OCI-M2 (cell line): Measurements from ENCODE around the gene CIZ1.

Source experiments
- DNase-seq: peaks from one replicate; lab custom pipeline; 2025; ENCODE audit not compliant: unreplicated experiment; lab: John Stamatoyannopoulos, UW

The CIZ1 gene

DNA sequence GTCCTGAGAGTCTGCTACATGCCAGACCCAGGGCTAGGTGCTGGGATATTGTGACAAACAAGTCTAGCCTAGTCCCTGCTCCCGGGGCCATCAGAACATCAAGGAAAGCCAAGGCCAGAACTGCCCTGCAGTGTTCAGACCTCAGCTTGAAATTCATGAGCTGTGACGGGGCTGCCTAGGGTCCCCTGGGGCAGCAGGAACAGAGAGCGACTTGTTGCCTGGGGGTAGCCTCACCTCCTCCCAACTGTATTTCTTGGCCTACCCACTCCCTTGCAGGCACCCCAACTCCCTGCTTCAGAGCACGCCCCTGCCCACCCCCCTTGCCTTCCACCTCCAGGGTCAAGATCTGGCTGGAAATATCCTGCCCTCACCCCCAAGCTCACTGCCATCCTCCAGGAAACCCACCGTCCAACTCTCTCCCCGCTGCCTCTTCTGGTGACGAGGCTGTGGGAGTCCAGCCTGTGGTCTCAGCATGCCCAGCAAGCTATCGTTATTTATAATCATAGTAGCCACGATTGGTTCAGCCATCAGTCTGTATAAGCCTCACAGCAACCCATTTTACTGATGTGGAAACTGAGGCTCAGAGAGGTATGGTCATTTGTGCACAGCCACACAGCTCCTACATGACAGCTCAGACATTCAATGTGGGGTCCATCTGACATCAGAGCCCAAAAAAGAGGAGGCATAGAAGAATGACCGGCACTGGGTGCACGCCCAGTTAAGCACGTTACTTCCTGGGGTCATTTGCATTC lies 22.6 kb upstream of the CIZ1 start:
- no peak for DNase-seq

DNA sequence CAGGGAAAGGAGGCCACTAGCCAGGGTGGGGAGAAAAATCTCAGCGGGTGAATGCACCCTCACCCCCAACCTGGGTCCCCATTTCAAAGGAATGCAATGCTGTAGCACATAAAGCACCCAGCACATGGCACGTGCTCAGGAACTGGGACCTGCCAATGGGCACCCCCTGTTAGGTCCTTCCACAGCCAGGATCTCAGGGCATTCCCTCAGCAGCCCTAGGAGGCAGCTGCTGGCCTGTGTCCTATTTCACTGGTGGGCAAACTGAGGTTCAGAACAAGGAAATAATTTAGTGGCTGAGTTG lies 20.6 kb upstream of the CIZ1 start:
- no peak for DNase-seq

DNA sequence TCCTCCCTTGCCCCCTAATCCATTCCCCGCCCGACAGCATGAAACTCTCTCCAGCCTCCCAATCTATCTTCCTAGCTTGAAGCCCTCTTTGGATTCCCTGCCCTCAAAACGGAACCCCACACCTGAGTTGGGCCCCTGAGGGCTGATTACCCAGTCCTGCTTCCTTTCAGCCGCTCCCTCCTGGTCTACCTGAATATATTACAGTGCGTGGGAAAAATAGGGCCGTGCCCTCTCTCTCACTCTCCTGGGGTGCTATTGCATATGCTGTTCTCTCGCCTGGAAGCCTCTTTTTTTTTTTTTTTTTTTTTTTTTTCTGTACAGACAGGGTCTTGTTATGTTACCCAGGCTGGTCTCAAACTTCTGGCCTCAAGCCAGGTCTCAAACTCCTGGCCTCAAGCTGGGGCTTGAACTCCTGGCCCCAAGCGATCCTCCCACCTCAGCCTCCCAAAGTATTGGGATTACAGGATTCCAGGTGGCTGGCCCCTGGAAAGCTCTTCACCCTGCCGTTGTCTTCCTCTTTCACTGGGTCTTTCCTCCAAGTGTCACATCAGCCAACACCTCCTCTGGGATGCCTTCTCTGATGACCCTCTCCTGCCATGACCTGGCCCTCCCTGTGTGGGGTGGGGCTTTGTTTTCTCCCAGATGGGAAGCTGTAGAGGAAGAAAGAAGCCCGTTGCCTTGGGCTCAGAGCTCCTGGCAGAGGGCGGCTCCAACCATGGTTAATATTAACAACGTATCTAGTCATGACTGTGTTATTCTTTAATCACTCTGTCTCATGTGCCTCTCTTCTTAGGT lies 20.0 kb upstream of the CIZ1 start:
- DNase-seq: no peak

DNA sequence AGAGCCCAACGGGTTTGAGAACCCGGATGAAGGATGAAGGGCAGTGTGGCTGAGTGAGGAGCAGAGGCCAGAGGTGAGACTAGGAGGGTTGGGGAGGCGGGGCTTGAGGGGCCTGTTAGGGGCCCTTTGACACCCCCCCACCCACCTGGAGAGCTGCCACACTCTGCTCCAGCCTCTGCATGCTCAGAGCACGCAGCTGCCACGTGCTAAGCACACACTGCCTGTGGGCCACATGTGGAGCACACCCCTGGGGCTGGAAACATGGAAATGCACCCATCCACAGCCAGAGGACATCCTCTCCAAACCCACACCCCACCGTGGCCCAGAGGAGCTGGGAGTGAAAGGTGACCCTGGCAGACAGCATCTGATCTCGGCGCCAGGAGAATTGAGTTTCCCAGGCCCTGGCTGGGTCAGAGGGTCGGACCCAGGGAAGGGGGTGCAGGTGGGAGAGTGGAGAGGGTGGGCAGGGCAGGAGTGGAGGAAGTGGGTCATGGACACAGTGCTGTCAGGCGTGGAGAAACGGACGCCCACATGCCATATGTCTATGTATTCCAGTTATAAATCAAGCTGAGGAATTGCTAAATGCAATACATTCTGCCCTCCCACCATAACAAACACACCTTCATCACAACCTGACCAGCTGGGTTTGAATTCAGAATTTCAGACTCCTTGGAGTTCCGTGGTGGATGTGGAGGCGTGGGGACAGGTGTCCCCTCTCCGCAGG lies 17.7 kb upstream of the CIZ1 start:
- DNase-seq: no peak

DNA sequence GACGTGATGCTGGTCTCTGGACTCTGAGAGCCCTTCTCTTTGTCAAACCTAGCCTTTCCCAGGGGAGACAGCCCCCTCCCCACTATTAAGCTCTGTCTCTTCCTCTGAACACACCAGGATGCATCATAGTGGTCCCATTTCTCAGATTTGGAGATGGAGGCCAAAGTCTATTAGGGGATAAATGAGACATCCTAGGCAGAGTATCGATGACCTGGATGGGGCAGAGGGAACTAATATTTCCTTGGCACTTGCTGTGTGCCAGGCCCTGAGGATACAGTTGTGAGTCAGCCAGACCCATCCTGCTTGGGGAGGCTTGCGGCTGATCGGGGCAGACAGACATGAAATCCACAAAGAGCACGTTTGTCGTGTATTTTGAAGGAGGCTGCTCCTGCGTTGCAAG lies 17.0 kb upstream of the CIZ1 start:
- DNase-seq: no peak

DNA sequence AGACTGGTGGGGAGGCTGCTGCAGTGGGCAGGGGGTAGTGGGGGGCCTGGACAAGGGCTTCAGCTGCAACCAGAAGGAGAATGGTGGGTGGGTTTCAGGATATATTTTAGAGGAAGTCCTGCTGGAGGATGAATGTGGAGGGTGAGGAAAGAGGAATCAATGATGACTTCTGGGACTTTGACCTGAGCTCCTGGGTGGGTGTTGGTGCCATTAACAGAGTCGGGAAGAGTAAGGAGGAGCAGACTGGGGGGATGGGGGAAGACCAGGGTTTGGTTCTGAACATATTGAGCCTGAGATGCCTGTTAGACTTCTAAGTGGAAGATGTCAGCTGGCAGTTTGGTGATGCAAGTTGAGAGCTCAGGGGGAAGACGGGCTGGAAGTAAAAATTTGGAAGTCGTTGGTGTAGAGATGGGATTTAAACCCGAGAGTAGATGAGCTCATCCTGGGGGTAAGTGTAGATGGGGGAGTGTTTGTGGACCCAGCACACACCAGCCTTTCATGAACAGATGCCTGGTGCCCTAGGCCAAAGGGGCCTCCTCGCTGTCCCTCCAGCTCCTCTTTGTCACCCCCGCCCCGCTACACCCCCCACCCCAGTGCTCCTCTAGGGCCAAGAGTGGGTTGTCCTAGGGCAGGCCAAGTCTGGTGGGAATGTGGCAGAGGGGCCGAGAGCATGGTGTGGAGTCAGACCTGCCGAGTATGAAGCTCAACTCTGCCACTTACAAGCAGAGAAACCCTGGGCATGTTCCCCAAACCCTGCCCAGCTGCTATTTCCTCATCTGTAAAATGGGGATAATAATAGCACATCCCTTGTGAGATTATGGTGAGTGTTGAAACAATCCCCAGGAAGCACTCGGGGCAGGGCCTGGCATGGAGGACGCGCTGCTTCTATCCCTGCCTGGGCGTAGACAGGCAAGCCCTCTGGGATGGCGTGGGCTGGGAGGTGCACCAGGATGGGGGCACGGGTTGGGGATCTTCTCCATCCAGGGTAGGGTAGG lies 15.8 kb upstream of the CIZ1 start:
- DNase-seq: no peak

DNA sequence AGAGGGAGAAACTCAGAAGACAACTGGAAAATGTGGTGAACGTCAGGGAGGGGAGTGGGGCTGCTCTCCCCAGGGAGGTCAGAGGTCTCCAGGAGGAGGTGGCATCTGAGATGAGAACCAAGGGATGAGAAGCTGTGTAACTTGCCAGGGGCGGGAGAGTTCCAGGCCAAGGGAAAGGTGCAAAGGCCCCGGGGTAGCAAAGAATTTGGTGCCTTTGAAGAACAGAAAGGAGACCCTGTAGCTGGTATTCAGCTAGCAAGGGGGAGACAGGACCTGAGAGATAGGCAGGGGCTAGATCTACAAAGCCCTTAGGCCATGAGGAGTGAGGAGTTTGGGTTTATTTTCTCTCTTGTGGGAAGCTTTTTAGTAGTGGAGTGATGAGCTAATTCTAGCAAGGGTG lies 15.1 kb upstream of the CIZ1 start:
- no peak for DNase-seq

DNA sequence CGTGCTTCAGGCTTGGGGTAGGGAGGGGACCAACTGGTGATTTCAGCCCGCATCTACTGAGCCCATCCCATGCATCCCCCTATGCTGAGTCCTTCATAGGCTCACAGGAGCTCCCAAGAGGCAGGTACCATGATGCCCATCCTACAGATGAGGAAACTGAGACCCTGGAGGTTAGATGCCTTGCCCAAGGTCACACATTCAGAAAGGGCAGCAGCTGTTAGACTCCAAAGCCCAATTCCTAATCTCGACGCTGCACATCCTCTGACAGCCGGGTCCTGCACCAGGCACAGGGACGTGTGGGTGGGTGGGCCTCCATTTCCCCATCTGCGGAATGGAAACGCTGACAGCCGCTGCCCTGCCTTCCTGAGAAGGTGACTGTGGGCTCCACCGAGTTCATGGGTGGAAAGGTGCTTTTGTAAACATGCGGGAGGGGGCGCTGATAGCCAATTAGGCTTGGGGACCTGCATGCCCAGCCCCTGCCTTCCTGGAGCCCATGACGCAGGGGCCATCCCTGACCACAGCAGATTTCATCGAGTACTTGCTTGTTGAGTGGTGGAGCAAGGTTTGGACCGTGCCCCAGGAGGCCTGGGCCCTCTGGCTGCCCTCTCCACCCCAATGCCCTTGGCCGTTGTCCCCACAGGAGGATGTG lies 14.0 kb upstream of the CIZ1 start:
- DNase-seq: no peak

DNA sequence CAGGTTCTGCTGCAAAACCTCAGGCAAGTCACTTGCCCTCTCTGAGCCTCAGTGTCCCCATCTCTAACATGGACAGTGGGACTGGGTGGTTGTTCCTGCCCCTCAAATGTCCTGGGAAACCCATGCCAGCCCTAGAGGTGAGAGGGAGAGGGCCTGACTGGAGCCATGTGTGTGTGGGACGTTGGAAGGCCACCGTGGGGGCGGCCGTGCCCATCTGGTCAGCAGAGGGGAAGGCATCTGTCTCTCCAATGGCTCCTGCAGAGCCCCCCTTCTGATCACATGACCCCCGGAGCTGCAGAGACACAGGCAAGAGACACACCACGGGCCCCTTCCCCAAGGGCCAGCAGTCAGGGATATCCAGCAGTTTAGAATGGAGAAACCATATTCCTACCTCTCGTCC lies 13.5 kb upstream of the CIZ1 start:
- DNase-seq: no peak

DNA sequence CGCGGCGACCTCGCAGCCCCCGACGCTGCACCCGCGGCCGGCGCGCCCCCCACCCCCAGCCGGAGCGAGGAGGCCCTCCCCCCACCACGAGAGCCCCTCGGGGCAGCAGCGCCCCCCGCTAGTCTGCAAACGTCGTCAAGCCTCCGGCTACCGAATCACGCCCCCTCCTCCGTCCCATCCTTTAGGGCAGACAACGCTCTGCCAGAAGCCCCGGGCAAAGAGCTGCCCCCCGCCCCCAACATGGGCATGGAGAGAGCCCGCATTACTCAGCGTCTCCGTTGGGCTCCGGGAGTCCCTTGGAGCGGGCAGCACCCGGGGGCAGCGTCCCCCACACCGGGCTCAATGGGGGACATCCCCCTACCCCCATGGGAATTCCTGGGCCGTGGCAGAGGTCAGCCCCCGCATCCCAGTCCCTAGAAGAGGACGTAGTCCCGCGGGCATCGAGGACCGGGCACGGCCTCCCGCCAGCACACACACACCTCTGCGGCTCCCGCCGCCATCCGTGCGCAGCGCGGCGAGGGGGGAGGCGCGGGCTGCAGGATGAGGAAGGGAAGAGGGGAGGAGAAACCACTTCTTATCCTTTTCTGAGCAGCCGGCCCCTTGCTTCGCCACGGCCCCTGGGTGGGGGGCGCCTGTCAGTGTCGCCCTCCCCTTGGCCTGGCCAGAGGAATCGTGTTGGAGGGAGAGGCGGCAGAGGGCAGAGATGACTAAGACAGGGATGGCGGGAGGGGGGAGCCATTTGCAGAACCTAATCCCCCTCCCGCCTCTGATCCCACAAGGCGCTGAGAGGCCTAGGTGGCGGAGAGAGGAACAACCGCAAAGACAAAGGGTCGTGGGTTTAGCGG lies 12.6 kb upstream of the CIZ1 start:
- DNase-seq: no peak

DNA sequence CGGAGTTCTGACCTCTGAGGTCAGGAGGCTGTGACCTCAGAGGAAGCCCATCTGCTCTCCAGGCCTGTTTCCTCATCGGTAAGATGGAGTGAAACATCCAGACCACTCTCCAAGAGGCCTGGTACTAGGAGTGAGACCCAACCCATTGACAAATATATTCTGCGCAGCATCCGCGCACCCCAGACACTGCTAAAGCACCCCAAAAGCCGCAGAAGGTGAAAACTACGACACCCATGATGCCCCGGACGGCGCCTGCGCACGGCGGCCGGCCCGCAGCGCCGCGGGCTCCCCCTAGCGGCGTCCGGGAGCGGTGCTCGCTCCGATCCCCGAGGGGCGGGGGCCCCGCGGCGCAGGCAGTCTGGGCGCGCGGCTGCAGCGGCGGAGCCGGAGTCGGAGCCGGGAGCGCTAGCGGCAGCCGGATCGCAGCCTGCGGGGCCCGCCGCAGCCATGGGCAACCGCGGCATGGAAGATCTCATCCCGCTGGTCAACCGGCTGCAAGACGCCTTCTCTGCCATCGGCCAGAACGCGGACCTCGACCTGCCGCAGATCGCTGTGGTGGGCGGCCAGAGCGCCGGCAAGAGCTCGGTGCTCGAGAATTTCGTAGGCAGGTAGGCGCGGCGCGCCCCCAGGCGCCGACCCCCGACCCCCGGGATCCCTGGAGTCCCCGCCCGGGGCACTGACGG lies 11.8 kb upstream of the CIZ1 start, which contains the start of gene DNM1:
DNM1 (plus strand) TSS at position 356 of the 683 bp plus-strand sequence; CDS start at position 448, 92 bp downstream.
- no peak for DNase-seq

DNA sequence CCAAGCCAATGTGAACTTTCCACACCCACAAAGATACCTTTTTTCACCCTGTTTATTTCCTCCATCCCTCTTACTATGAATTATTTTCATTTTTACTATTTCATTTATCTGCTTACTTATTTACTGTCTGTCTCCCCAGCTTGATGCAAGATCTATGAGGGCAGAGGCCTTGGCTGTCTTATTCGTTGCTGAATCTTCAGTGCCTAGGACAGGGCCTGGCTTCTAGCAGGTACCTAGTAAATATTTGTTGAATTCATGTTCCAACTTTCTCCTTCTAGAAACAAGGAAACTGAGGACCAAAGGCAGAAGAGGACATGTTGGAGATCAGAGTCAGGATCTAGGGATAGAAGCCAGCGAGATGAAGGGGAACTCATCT lies 11.3 kb upstream of the CIZ1 start:
- DNase-seq: no peak

DNA sequence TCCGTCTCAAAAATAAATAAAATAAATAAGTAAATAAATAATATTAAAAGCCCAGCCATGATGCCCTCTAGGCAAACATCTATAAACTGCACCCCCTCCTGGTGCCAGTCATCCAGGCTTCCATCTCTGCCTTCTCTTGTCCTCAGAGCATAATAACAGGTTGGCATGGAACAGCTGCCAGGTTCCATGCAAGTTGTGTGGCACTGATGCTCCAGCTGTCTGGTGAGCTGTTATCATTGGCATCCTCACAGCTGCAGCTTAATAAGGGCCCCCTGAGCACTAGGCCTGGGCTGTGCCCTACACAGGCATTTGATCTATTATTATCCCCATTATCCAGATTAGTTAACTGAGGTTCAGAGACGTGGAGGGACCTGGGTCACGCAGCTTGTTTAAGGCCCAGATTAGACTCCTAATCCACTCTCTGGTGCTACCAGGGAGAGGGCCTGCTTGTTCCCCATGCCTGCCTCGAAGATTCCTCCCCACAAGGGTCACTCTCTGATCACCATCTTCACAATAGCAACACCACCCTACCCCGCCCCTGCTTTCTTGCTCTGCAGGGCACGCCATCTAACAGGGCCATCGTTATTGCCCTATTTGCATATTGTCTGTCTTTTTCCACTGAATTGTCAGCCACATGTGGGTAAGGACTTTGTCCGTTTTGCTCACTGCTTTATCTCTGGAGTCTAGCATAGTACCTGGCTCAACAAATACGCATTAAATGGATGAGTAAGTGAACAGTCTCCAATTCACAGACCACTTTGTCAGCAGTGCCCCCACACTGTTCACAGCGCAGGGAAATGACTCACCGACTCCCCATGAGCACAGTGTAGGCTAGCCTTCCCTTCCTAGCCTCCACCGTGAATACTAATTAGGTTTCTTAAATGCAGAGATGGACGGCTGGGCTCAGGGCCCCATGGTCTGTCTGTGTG lies 10.3 kb upstream of the CIZ1 start:
- no peak for DNase-seq

DNA sequence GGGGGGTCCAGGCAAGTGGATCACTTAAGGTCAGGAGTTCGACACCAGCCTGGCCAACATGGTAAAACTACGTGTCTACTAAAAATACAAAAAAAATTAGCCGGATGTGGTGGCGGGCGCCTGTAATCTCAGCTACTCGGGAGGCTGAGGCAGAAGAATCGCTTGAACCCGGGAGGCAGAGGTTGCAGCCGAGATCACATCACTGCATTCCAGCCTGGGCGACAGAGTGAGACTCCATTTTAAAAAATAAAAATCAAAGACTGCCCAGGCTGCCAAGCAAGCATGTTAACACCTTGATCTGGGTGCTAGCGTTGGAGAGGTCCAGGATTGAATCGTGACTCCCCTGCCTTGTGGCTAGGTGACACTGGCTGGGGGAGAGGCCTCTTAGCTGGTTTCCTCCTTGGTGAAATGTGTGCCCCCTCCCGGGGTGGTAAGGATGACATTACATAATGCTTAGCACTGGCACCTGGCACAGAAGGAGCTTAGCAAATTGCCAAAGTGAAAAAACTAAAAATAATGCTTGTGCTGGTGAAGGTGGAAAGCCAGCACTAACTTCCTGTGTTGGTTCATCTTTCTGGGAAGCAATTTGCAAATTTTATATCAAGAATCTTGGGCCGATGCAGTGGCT lies 2.2 kb upstream of the CIZ1 start:
- no peak for DNase-seq

DNA sequence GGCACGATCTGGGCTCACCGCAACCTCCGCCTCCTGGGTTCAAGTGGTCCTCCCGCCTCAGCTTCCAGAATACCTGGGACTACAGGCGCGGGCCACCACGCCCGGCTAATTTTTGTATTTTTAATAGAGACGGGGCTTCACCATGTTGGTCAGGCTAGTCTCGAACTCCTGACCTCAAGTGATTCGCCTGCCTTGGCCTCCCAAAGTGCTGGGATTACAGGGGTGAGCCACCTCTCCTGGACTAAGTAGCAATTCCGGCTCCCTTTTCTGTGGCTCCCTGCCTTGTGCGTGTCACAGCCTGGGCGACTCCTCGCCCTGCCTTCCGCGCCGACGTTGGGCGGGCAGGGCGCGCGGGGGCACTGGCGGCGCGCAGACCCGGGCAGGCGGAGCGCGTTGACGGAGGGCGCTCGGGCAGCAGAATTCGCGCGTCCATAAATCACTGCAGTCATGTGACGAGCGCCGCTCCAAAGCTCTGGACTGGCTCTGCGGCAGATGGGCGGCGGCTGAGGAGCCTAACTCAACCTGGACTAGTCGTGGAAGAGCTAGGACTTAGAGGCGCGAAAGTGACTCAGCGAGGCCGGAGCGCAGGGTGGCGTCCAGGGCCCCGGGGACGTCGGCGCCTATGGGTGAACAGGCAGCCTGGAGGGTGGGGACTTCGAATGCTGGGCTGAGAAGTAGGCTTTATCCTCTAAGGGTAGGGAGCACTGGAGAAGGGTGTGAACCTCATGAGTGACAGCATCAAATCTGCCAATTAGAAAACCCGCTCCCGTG lies 1.4 kb upstream of the CIZ1 start:
- DNase-seq: no peak

DNA sequence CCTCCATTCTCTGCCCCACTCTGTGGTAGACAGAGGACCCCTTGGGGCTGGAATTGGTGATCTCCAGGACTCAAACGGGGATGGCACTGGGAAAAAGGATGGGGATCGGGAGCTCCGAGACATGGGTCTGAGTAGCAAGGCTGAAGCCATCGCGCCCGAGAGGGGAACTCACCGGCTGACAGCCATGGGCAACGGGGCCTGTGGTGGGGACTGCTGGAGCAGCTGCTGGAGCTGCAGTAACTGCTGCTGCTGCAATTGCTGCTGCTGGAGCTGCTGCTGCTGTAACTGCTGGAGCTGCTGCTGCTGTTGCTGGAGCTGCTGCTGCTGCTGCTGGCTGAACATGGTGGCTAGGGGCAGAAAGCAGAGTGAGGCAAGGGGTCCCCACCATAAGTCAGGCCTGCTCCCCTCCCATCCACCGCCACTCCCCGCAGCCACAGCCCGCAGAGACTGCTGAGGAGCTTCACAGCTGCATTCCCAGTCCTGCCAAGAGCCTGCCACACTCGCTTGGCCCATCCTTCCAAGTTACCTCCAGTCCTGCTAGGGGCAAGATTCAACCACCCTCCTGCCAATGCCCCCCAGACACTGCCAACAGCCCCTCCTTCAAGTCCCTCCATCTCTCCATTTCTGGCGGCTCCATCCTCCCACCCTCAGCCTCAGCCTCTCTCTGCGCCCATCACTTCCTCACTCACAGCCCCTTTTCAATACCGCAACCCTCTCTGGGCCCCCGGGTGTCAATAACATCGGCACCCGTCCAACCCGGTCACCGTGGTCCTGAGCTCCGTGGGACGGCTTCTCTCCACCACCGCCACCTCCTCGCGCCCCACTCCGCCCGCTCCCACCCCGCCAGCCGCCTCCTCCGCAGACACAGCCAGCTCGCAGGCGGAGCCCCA lies 611 bp downstream of the CIZ1 start:
- DNase-seq: no peak
